ENCODE data around the gene DSCAML1. TPM values are rescaled to one million over a fixed set of nuclear protein-coding genes. Genes with fewer than 3 reads are reported as not detected.

The DSCAML1 gene
- total and polyA plus RNA-seq, 2 of the 8 experiments (the other 6 are each of a cell fraction or from before 2014, with no cell fraction given) = 0.19 to 0.24 TPM

DNA sequence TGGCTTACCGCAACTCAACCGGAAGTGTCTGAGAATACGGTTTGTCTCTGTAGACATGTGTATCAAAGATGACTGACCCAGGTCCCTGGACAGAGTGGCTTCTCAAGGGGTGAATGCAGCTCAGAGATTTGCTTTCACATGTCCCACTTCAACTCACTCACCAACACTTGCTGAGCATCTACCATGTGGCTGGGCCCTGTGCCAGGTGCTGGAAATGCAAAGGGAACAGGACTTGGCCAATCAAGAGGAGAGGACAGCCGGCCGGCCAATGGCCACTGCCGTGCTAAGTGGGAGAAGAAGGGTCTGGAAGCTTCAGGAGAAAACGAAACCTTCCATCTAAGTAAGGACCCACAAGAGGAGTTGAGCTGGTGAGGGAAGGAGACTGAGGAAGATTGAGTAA is 318.1 kb downstream of the DSCAML1 start:
- H3K18ac ChIP-seq (ENCODE audit: extremely low read depth, low read length) = no peak overlapping the region
- POLR2A ChIA-PET (ENCODE audit: partially characterized antibody) = no interaction called here
- no peaks in the 10 kb centered on the region for H3K79me2 ChIP-seq (ENCODE audit: control insufficient read depth in 1 of 2, insufficient read depth in 2 of 2, low read length in 2 of 2)
- H3K4me1 ChIP-seq (replicated peaks in 1 of 4; ENCODE audit: control insufficient read depth in 3 of 4, insufficient read depth in 4 of 4, low read length in 3 of 4) = peaks cover 2 to 9% (median 6%) of the 10 kb centered on the region in 4 experiments
- FAIRE-seq (no peak), DNase-seq (ENCODE audit: low read depth in 1 of 2, low spot score in 2 of 2) (no peak)
- H2BK5ac ChIP-seq (ENCODE audit: low read depth, low read length) = no peak overlapping the region
- H2BK20ac ChIP-seq (ENCODE audit: low read length) = 0 out of 2 replicates have a peak overlapping the region, but pooled peaks have one; percentile 6
- no peak overlapping the region for H3K27ac ChIP-seq (ENCODE audit: low read depth, low read length)
- no peak for TF ChIP-seq KDM5A (IDR thresholded peaks at IDR 0.05; ENCODE audit: low read length)
- no peak for TF ChIP-seq RNF2 (IDR thresholded peaks at IDR 0.05; ENCODE audit: borderline replicate concordance, low read depth, low read length, missing control alignments, poor library complexity, severe bottlenecking)
- TF ChIP-seq TBP (IDR thresholded peaks at IDR 0.05; ENCODE audit: low read depth, low read length) = no peak
- no peak for TF ChIP-seq BRCA1 (IDR thresholded peaks at IDR 0.05; ENCODE audit: low read depth, low read length)
- no peak for TF ChIP-seq TAF1 (IDR thresholded peaks at IDR 0.05; ENCODE audit: low read depth, low read length)
- CTCF ChIA-PET (ENCODE audit: partially characterized antibody) = interaction anchor here (0.6 to 5.3 kb wide), 21 partner anchors 9 to 1955 kb away, joined by 3 to 29 read pairs (median 5); no protein-coding TSS in a partner anchor
- no peak overlapping the region for H3K23ac ChIP-seq (ENCODE audit: insufficient read length)
- no peaks in the 10 kb centered on the region for H3K9me3 ChIP-seq (ENCODE audit: insufficient read depth in 2 of 2, low read depth in 1 of 2, low read length in 1 of 2)
- no peaks in the 10 kb centered on the region for H4K20me1 ChIP-seq (replicated peaks in 1 of 2; ENCODE audit: control insufficient read depth in 1 of 2, insufficient read depth in 2 of 2, low read length in 2 of 2)
- no peak overlapping the region for H2BK12ac ChIP-seq (ENCODE audit: low read depth, low read length)
- H3K36me3 ChIP-seq (ENCODE audit: control insufficient read depth in 2 of 4, insufficient read depth in 4 of 4, low read length in 3 of 4) = no peaks in the 10 kb centered on the region
- H3K4ac ChIP-seq (replicated peaks; ENCODE audit: insufficient read length, low read depth, low read length) = no peak overlapping the region
- no peak overlapping the region for H4K5ac ChIP-seq (ENCODE audit: insufficient read length, low read depth, low read length)
- H3K23me2 ChIP-seq (ENCODE audit: low read depth, low read length) = peaks cover 2% of the 10 kb centered on the region; the same call in 1 of the 2 replicates
- H2AK5ac ChIP-seq (ENCODE audit: low read depth, low read length) = no peak overlapping the region
- H3K9ac ChIP-seq (replicated peaks in 1 of 4; ENCODE audit: extremely low read depth in 1 of 4, low read depth in 3 of 4, low read length in 3 of 4) = no peak overlapping the region
- 90% methylated on average over 5 of the region's 7 CpGs; no CpG with 5 or more reads in 1 of the 2 experiments for WGBS, 2 experiments (ENCODE audit: extremely low coverage in 1 of 2, insufficient coverage in 1 of 2, insufficient read length in 1 of 2, insufficient replicate concordance in 2 of 2, low coverage in 1 of 2, low lambda C conversion rate in 2 of 2, missing lambda C conversion rate in 1 of 2)
- no peak overlapping the region for H3K56ac ChIP-seq (replicated peaks; ENCODE audit: insufficient read length, low read depth, low read length)
- no peaks in the 10 kb centered on the region; a peak in 1 of 7 replicates for H3K27me3 ChIP-seq (replicated peaks in 1 of 4; ENCODE audit: control insufficient read depth in 3 of 4, extremely low read depth in 1 of 4, insufficient read depth in 3 of 4, low read length in 3 of 4)
- H4K91ac ChIP-seq (replicated peaks; ENCODE audit: insufficient read length, low read length) = no peak overlapping the region
- H3K4me3 ChIP-seq (ENCODE audit: extremely low read depth in 1 of 4, insufficient read depth in 2 of 4, low read depth in 3 of 4, low read length in 4 of 4) = no peak overlapping the region
- no peak overlapping the region for H2BK15ac ChIP-seq (ENCODE audit: low read length)
- no peak overlapping the region for H2BK120ac ChIP-seq (replicated peaks; ENCODE audit: low read depth, low read length)
- H4K8ac ChIP-seq (ENCODE audit: extremely low read depth, insufficient read depth, low read length) = no peak overlapping the region
- no peaks in the 10 kb centered on the region; the same call in 1 of the 2 replicates for H3K79me1 ChIP-seq (ENCODE audit: low read depth, low read length)
- no peak overlapping the region for H3K4me2 ChIP-seq (ENCODE audit: insufficient read depth in 1 of 2, low read depth in 2 of 2, low read length in 2 of 2)
- H2AFZ ChIP-seq (ENCODE audit: low read length) = no peak overlapping the region
- H3K14ac ChIP-seq (ENCODE audit: insufficient read length) = no peak overlapping the region

Data from H1 (cell line).